ENCODE results near the gene SPINK1.

Gene SPINK1

DNA sequence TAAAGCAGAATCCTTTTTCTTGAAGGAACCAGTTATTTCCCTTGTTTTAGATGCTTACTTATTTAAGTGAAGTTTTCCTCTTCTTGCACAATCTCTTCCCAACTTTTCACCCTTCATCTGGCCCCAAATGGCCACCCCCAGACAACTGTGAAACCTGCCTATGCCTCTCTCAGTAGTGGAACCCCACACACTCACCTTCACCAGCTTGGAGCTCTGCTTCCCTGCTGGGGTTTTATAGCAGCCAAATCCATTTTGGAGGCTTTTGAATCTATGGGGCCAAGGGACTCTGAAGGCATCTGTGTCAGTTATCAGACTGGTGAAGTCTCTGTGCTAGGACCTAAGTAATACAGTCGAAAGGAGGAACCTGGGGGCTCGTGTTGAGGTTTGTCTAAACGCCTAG lies 22.9 kb upstream of the SPINK1 start:
- H4K8ac ChIP-seq (ENCODE audit: low read depth, low read length) = no peak overlapping the region
- no peak overlapping the region for H3K18ac ChIP-seq (ENCODE audit: low read length)
- no peak overlapping the region for H3K4ac ChIP-seq (ENCODE audit: low read length)
- H3K4me1 ChIP-seq (ENCODE audit: control insufficient read depth in 2 of 2, insufficient read depth in 1 of 2, low read depth in 1 of 2, low read length in 2 of 2) = no peaks in the 10 kb centered on the region
- no peaks in the 10 kb centered on the region for H3K36me3 ChIP-seq (replicated peaks in 1 of 2; ENCODE audit: control insufficient read depth in 2 of 2, insufficient read depth in 2 of 2, low read length in 2 of 2)
- no peak overlapping the region for H3K4me2 ChIP-seq (ENCODE audit: insufficient read depth, low read length, poor library complexity, severe bottlenecking)
- no peak overlapping the region for H3K14ac ChIP-seq (ENCODE audit: low read length)
- no peak overlapping the region for H3K23ac ChIP-seq (ENCODE audit: low read depth, low read length, poor library complexity)
- no peak for DNase-seq (ENCODE audit: low spot score)
- H2AK5ac ChIP-seq (ENCODE audit: low read depth, low read length) = no peak overlapping the region
- H2BK12ac ChIP-seq (ENCODE audit: low read length) = no peak overlapping the region
- H3K4me3 ChIP-seq (ENCODE audit: low read length in 2 of 2) = no peak overlapping the region
- H3K27me3 ChIP-seq (ENCODE audit: control insufficient read depth in 3 of 3, insufficient read depth in 3 of 3, low read depth in 1 of 3, low read length in 3 of 3) = peaks cover 0 to 18% (median 0%) of the 10 kb centered on the region in 3 experiments
- no peak overlapping the region for H2BK15ac ChIP-seq (ENCODE audit: low read length)
- H2BK5ac ChIP-seq (ENCODE audit: low read length) = no peak overlapping the region
- no peaks in the 10 kb centered on the region for H3K79me1 ChIP-seq (ENCODE audit: low read depth, low read length)
- no peak overlapping the region for H2BK120ac ChIP-seq (ENCODE audit: low read depth, low read length)
- H4K91ac ChIP-seq (ENCODE audit: low read depth, low read length, poor library complexity) = no peak overlapping the region
- H2AFZ ChIP-seq (ENCODE audit: low read length) = no peak overlapping the region
- no peak overlapping the region for H3K27ac ChIP-seq (replicated peaks; ENCODE audit: low read length)
- whole genome bisulfite sequencing, 2 donors (ENCODE audit: extremely low coverage in 2 of 2, insufficient read length in 2 of 2, insufficient replicate concordance in 1 of 2) = no CpG with 5 or more reads among the region's 3 CpGs
- H3K9ac ChIP-seq (ENCODE audit: low read depth, low read length, poor library complexity) = no peak overlapping the region
- no peaks in the 10 kb centered on the region for H3K9me3 ChIP-seq (replicated peaks in 1 of 2; ENCODE audit: control insufficient read depth in 2 of 2, insufficient read depth in 1 of 2, low read depth in 1 of 2, low read length in 2 of 2)

DNA sequence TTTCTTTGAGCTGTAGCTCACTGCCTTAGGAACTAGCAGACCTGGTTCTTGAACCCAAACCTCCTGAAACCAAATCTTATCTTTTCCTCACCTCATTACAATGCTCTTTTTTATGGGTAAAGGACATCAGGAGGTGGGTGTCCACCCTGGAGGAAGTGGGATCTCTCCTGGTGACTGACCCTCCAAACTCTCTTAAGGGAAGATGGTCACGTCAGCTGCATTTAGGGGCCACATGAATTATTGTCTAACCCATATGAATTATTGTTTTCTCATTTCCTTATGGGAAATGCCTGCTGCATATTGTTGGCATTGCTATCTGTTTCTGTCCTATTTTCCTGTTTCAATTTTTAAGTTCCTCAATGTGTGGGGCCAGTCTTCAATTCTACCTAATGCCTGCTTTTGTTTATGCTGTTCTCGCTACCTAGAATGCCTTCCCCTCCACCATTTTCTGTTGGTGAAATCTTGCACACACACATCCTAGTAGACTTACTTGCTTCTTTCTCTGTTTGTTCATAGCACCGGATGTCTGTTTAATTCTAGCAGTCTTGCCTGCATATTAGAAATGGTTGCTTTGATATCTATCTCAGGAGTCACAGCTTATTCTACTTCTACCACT lies 22.0 kb upstream of the SPINK1 start:
- H2AFZ ChIP-seq (ENCODE audit: low read length) = no peak overlapping the region
- H3K27ac ChIP-seq (replicated peaks; ENCODE audit: low read length) = no peak overlapping the region
- H3K4me2 ChIP-seq (ENCODE audit: insufficient read depth, low read length, poor library complexity, severe bottlenecking) = no peak overlapping the region
- H3K18ac ChIP-seq (ENCODE audit: low read length) = no peak overlapping the region
- no peaks in the 10 kb centered on the region for H3K4me1 ChIP-seq (ENCODE audit: control insufficient read depth in 2 of 2, insufficient read depth in 1 of 2, low read depth in 1 of 2, low read length in 2 of 2)
- DNase-seq (ENCODE audit: low spot score) = no peak
- no peak overlapping the region for H3K4ac ChIP-seq (ENCODE audit: low read length)
- no peak overlapping the region for H2BK120ac ChIP-seq (ENCODE audit: low read depth, low read length)
- no peaks in the 10 kb centered on the region for H3K79me1 ChIP-seq (ENCODE audit: low read depth, low read length)
- no peak overlapping the region for H4K91ac ChIP-seq (ENCODE audit: low read depth, low read length, poor library complexity)
- H3K36me3 ChIP-seq (replicated peaks in 1 of 2; ENCODE audit: control insufficient read depth in 2 of 2, insufficient read depth in 2 of 2, low read length in 2 of 2) = no peaks in the 10 kb centered on the region
- no peak overlapping the region for H2AK5ac ChIP-seq (ENCODE audit: low read depth, low read length)
- H3K4me3 ChIP-seq (ENCODE audit: low read length in 2 of 2) = no peak overlapping the region
- H3K9me3 ChIP-seq (replicated peaks in 1 of 2; ENCODE audit: control insufficient read depth in 2 of 2, insufficient read depth in 1 of 2, low read depth in 1 of 2, low read length in 2 of 2) = no peaks in the 10 kb centered on the region
- H3K27me3 ChIP-seq (ENCODE audit: control insufficient read depth in 3 of 3, insufficient read depth in 3 of 3, low read depth in 1 of 3, low read length in 3 of 3) = peaks cover 0 to 18% (median 0%) of the 10 kb centered on the region in 3 experiments
- H3K9ac ChIP-seq (ENCODE audit: low read depth, low read length, poor library complexity) = no peak overlapping the region
- no peak overlapping the region for H3K14ac ChIP-seq (ENCODE audit: low read length)
- no peak overlapping the region for H2BK12ac ChIP-seq (ENCODE audit: low read length)
- no peak overlapping the region for H3K23ac ChIP-seq (ENCODE audit: low read depth, low read length, poor library complexity)
- H2BK5ac ChIP-seq (ENCODE audit: low read length) = no peak overlapping the region
- no peak overlapping the region for H2BK15ac ChIP-seq (ENCODE audit: low read length)
- H4K8ac ChIP-seq (ENCODE audit: low read depth, low read length) = no peak overlapping the region
- no CpG with 5 or more reads among the region's 3 CpGs for WGBS, 2 donors (ENCODE audit: extremely low coverage in 2 of 2, insufficient read length in 2 of 2, insufficient replicate concordance in 1 of 2)

DNA sequence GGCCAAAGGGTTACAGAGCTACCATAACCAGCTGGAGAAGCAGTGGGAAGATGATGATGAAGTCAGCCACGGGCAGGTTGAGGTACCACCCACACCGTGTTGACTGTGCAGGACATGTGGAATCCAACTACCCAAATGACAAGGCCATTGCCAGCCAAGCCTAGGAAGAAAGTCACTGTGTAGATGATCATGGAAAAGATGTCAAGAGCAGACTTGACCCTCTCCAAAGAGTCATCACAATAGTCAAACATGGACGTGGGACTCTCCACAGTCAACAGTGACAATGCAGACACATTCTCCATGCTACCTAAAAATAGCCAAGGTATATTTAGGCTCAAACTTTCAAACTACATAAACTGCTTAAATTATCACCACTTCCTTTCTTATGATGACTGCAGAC lies 20.9 kb upstream of the SPINK1 start:
- H3K18ac ChIP-seq (ENCODE audit: low read length) = no peak overlapping the region
- H2AFZ ChIP-seq (ENCODE audit: low read length) = no peak overlapping the region
- no peak overlapping the region for H4K91ac ChIP-seq (ENCODE audit: low read depth, low read length, poor library complexity)
- no peaks in the 10 kb centered on the region for H3K4me1 ChIP-seq (ENCODE audit: control insufficient read depth in 2 of 2, insufficient read depth in 1 of 2, low read depth in 1 of 2, low read length in 2 of 2)
- H3K4ac ChIP-seq (ENCODE audit: low read length) = no peak overlapping the region
- H3K79me1 ChIP-seq (ENCODE audit: low read depth, low read length) = no peaks in the 10 kb centered on the region
- H2BK120ac ChIP-seq (ENCODE audit: low read depth, low read length) = no peak overlapping the region
- WGBS, 2 donors (ENCODE audit: extremely low coverage in 2 of 2, insufficient read length in 2 of 2, insufficient replicate concordance in 1 of 2) = no CpG with 5 or more reads among the region's 3 CpGs
- H2BK15ac ChIP-seq (ENCODE audit: low read length) = no peak overlapping the region
- no peak overlapping the region for H3K4me3 ChIP-seq (ENCODE audit: low read length in 2 of 2)
- H3K27ac ChIP-seq (replicated peaks; ENCODE audit: low read length) = no peak overlapping the region
- H3K4me2 ChIP-seq (ENCODE audit: insufficient read depth, low read length, poor library complexity, severe bottlenecking) = no peak overlapping the region
- no peak overlapping the region for H2AK5ac ChIP-seq (ENCODE audit: low read depth, low read length)
- H3K14ac ChIP-seq (ENCODE audit: low read length) = no peak overlapping the region
- H4K8ac ChIP-seq (ENCODE audit: low read depth, low read length) = no peak overlapping the region
- no peak for DNase-seq (ENCODE audit: low spot score)
- no peaks in the 10 kb centered on the region for H3K36me3 ChIP-seq (replicated peaks in 1 of 2; ENCODE audit: control insufficient read depth in 2 of 2, insufficient read depth in 2 of 2, low read length in 2 of 2)
- H3K9me3 ChIP-seq (replicated peaks in 1 of 2; ENCODE audit: control insufficient read depth in 2 of 2, insufficient read depth in 1 of 2, low read depth in 1 of 2, low read length in 2 of 2) = no peaks in the 10 kb centered on the region
- H2BK5ac ChIP-seq (ENCODE audit: low read length) = no peak overlapping the region
- H3K27me3 ChIP-seq (ENCODE audit: control insufficient read depth in 3 of 3, insufficient read depth in 3 of 3, low read depth in 1 of 3, low read length in 3 of 3) = peaks cover 0 to 16% (median 0%) of the 10 kb centered on the region in 3 experiments
- no peak overlapping the region for H3K9ac ChIP-seq (ENCODE audit: low read depth, low read length, poor library complexity)
- no peak overlapping the region for H2BK12ac ChIP-seq (ENCODE audit: low read length)
- H3K23ac ChIP-seq (ENCODE audit: low read depth, low read length, poor library complexity) = no peak overlapping the region

DNA sequence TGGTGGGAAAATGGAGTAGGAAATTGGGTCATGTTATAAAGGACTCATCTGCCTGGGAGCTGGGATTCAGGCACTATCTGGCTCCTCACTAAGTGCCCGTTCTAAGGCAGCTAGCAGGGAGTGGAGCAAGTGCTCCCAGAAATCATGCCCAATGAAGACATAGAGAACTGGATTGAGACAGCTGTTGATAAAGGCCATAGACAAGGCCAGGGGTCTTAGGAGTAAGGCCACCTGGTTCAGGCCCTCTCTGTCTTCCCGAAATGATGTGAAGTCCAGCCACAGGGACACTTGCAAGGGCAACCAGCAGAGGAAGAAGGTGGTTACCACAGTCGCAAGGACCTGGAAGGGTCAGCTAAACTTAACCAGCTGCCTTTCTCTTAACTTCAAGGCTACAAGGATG lies 20.1 kb upstream of the SPINK1 start:
- H2AFZ ChIP-seq (ENCODE audit: low read length) = no peak overlapping the region
- no peak overlapping the region for H3K4me2 ChIP-seq (ENCODE audit: insufficient read depth, low read length, poor library complexity, severe bottlenecking)
- no peak overlapping the region for H3K23ac ChIP-seq (ENCODE audit: low read depth, low read length, poor library complexity)
- no peak overlapping the region for H3K9ac ChIP-seq (ENCODE audit: low read depth, low read length, poor library complexity)
- H2AK5ac ChIP-seq (ENCODE audit: low read depth, low read length) = no peak overlapping the region
- H3K79me1 ChIP-seq (ENCODE audit: low read depth, low read length) = no peaks in the 10 kb centered on the region
- no peak overlapping the region for H2BK12ac ChIP-seq (ENCODE audit: low read length)
- no peak overlapping the region for H4K91ac ChIP-seq (ENCODE audit: low read depth, low read length, poor library complexity)
- H3K36me3 ChIP-seq (replicated peaks in 1 of 2; ENCODE audit: control insufficient read depth in 2 of 2, insufficient read depth in 2 of 2, low read length in 2 of 2) = no peaks in the 10 kb centered on the region
- no peak overlapping the region for H2BK5ac ChIP-seq (ENCODE audit: low read length)
- no peaks in the 10 kb centered on the region for H3K4me1 ChIP-seq (ENCODE audit: control insufficient read depth in 2 of 2, insufficient read depth in 1 of 2, low read depth in 1 of 2, low read length in 2 of 2)
- no peak overlapping the region for H3K4ac ChIP-seq (ENCODE audit: low read length)
- H2BK15ac ChIP-seq (ENCODE audit: low read length) = no peak overlapping the region
- no peak overlapping the region for H3K27ac ChIP-seq (replicated peaks; ENCODE audit: low read length)
- H2BK120ac ChIP-seq (ENCODE audit: low read depth, low read length) = no peak overlapping the region
- H3K14ac ChIP-seq (ENCODE audit: low read length) = no peak overlapping the region
- no peak overlapping the region for H3K18ac ChIP-seq (ENCODE audit: low read length)
- no peak for DNase-seq (ENCODE audit: low spot score)
- peaks cover 0 to 16% (median 0%) of the 10 kb centered on the region in 3 experiments for H3K27me3 ChIP-seq (ENCODE audit: control insufficient read depth in 3 of 3, insufficient read depth in 3 of 3, low read depth in 1 of 3, low read length in 3 of 3)
- H3K4me3 ChIP-seq (ENCODE audit: low read length in 2 of 2) = no peak overlapping the region
- H4K8ac ChIP-seq (ENCODE audit: low read depth, low read length) = no peak overlapping the region
- no CpG with 5 or more reads among the region's 3 CpGs for WGBS, 2 donors (ENCODE audit: extremely low coverage in 2 of 2, insufficient read length in 2 of 2, insufficient replicate concordance in 1 of 2)
- H3K9me3 ChIP-seq (replicated peaks in 1 of 2; ENCODE audit: control insufficient read depth in 2 of 2, insufficient read depth in 1 of 2, low read depth in 1 of 2, low read length in 2 of 2) = no peaks in the 10 kb centered on the region

Measured in neuronal stem cell (in vitro differentiated cells).